Right lobe of liver (tissue), 6 donors: ENCODE results near the gene TBCD. TPM values are rescaled to one million over a fixed set of nuclear protein-coding genes. Genes with fewer than 3 reads are reported as not detected.
A peak's percentile ranks its signal among the peaks of the same experiment; 100 is the strongest.

Source experiments
- ATAC-seq, 4 donors: fragments of 200-7000 bp; cut with Tn5 transposase; one replicate each; pipeline ENCODE4 v1.9.1; 2020; ENCODE audit warnings: mild to moderate bottlenecking in 4 of 4, moderate library complexity in 4 of 4
- DNase-seq, 3 donors: peaks; one replicate each; pipeline ENCODE4 v3.0.0-alpha.2; 2020
- H3K27ac ChIP-seq, 3 donors: fragments of 200-600 bp; one replicate each; pipeline ENCODE4 v1.8.0; 2022
- H3K27me3 ChIP-seq, 2 donors: fragments of 200-600 bp; one replicate each; pipeline ENCODE4 v1.8.0; 2022
- H3K36me3 ChIP-seq, 4 donors: fragments of 200-600 bp; sonication (generic) in 1 of 4; one replicate each; pipeline versions ENCODE4 v1.5.1 to v1.8.0; 2017 to 2022; ENCODE audit warnings: control low read depth in 1 of 4
- H3K4me1 ChIP-seq, 4 donors: fragments of 200-600 bp; sonication (generic) in 1 of 4; one replicate each; pipeline versions ENCODE4 v1.5.1 to v1.8.0; 2017 to 2022; ENCODE audit warnings: control low read depth in 1 of 4
- H3K4me3 ChIP-seq, 3 donors: fragments of 200-600 bp; one replicate each; pipeline ENCODE4 v1.8.0; 2022
- H3K9me3 ChIP-seq, 4 donors: fragments of 200-600 bp; sonication (generic) in 1 of 4; one replicate each; pipeline versions ENCODE4 v1.5.1 to v1.8.0; 2017 to 2022; ENCODE audit warnings: control low read depth in 1 of 4
- CTCF ChIP-seq, 4 donors: fragments of 200-600 bp in 3 of 4; fragments of 450-650 bp in 1 of 4; IDR thresholded peaks; one replicate each; pipeline versions ENCODE4 v1.5.1 to v1.8.0; 2016 to 2022; ENCODE audit warnings: antibody characterized with exemption in 4 of 4, mild to moderate bottlenecking in 2 of 4
- POLR2A ChIP-seq: fragments of 450-650 bp; IDR thresholded peaks from one replicate; pipeline ENCODE4 v1.6.1; 2017; ENCODE audit warnings: antibody characterized with exemption, mild to moderate bottlenecking
- WGBS: methylation state at CpG from one replicate; pipeline ENCODE4 v1.1.6; 2018; ENCODE audit warnings: low coverage, low lambda C conversion rate; ENCODE audit not compliant: insufficient coverage; ENCODE audit errors: missing lambda C conversion rate; 5-methylcytosine and 5-hydroxymethylcytosine counted together
- intact Hi-C, 2 donors: fragments of 100-400 bp; cut with DNase I; formaldehyde crosslinking; loops; one replicate each; pipeline versions ENCODE4 v1.11.2 to v1.14.1; 2022
- total RNA-seq, 6 experiments: library from RNA; depleted of rRNA in 2 of 6; stranded (reverse); fragments of >200 nt in 2 of 6; fragmentation: NEBNext Ultra II Directional in 3 of 6; extraction: Animal tissue kit (Norgen Biotek cat#: 25700) in 3 of 6; gene quantifications; one replicate each; pipeline versions ENCODE4 v1.1.0 to v1.2.4, GENCODE V29; 2016 to 2023
- donor health status: DM: no; HTN: yes; CAD: no.
- donor health status: DM: no; HTN: no; CAD: no.
- donor health status: DM: no; HTN: no; CAD: no.
- donor health status: DM: no; HTN: yes; CAD: no.
- donor health status: DM: no; HTN: yes; CAD: no.

The TBCD gene
- total RNA-seq, 6 experiments from 2014 or later, result 28.0 to 55.7 (median 41.3) TPM

DNA sequence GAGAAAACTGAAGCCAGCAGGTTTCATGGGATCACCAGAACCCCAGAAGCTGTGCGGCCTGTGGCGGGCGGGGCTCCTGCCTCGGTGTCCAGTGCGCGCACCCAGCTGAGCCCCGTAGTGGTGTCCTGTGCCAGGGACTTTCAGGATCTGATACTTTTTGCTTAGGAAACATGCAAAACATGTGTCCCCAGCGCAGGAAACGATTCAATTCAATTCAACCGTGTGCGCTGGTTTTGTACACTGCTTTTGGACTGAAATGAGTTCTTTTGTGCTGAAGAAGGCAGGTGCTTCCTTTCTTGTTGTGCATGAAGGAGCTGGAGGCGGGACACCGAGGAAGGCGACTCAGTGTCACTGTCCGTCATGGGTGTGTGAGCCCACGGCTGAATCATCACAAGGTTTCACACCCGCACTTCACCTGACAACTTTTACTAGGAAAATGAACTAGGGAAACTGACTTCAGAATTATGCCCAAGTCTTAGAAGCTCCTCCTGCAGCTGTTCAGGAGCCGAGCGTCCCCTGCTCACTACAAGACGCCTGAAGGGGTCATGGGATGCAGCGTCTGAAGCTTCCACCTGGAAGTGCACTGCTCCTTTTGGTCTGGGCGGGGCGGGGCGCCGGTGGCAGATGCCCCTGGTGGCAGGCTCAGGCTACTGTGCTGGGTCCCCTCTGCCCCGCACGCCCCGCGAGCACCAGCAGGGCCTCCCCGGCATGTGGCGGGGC, 119.4 kb downstream of the TBCD start:
- peaks cover 0 to 14% (median 1%) of the 10 kb centered on the region in 4 donors for H3K36me3 ChIP-seq
- no peak for TF ChIP-seq POLR2A
- no peak for TF ChIP-seq CTCF (IDR thresholded peaks at IDR 0.05)
- 85% methylated on average over 12 of the region's 31 CpGs for WGBS
- no peak overlapping the region for H3K4me3 ChIP-seq
- no peaks in the 10 kb centered on the region for H3K9me3 ChIP-seq
- no peak for DNase-seq
- intact Hi-C loops, result no loop called here
- H3K27me3 ChIP-seq, result no peaks in the 10 kb centered on the region
- no peak overlapping the region for H3K27ac ChIP-seq
- ATAC-seq, result no peak
- no peaks in the 10 kb centered on the region for H3K4me1 ChIP-seq

- ATAC-seq (no peak), DNase-seq (peak in 1 of 3 donors; percentile 46)
- 87% methylated on average over 3 of the region's 41 CpGs for WGBS
- Histone ChIP-seq H3K9me3 (no peaks in the 10 kb centered on the region), H3K27ac (no peak overlapping the region), H3K4me3 (no peak overlapping the region), H3K4me1 (no peaks in the 10 kb centered on the region), H3K36me3 (peaks cover 0 to 14% (median 1%) of the 10 kb centered on the region in 4 donors), H3K27me3 (no peaks in the 10 kb centered on the region)
- intact Hi-C loops, result no loop called here
- TF ChIP-seq CTCF (IDR thresholded peaks at IDR 0.05) (no peak), POLR2A (no peak)
Measured at GRCh38 chr17:82871776-82872561, 120.1 kb downstream of the TBCD start.

DNA sequence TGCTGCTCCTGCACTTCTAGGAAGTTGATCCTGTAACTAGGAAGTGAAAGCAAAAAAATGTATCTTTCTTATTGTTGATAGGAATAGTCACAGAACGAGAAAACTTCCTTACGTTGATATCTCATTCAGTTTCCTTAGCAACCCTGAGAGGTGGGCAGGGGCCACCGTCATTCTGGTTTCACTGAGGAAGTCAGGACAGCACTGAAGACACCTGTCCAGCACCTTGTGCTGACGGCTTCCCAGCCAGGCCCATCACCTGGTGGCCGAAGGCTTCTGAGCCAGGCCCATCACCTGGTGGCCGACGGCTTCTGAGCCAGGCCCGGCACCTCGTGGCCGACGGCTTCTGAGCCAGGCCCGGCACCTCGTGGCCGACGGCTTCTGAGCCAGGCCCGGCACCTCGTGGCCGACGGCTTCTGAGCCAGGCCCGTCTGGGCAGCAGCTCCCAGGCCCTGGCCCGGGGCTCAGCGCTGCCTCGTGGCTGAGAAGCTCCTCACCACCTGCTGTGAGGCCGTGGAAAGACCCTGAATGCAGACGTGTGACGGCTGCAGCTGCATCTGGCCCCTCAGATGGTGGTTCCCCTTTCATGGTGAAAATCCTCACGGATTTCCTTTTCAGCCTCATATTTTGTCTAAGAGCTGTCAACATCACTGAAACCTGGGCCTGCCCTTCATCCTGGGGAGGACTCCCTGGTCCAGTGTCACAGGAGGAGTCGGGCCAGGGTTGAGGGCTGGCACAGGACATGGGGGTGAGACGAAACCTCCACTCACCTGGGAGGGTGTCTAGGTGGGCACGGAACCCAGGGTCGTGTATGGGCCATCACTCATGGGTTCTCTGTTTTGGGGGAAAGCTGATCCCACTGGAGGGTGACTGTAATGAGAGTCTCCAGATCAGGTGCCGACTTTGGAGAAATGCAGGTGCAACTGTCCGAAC, 121.0 kb downstream of the TBCD start:
- intact Hi-C loops, result no loop called here
- Histone ChIP-seq H3K9me3 (no peaks in the 10 kb centered on the region), H3K4me3 (no peak overlapping the region), H3K4me1 (no peaks in the 10 kb centered on the region), H3K36me3 (peaks cover 0 to 14% (median 1%) of the 10 kb centered on the region in 4 donors), H3K27ac (no peak overlapping the region), H3K27me3 (no peaks in the 10 kb centered on the region)
- no peak for TF ChIP-seq POLR2A
- no peak for TF ChIP-seq CTCF (IDR thresholded peaks at IDR 0.05)
- no peak for ATAC-seq
- DNase-seq, result no peak
- WGBS, result 77% methylated on average over 8 of the region's 33 CpGs

GRCh38 chr17:82873521-82873920, 121.7 kb downstream of the TBCD start:
- no peaks in the 10 kb centered on the region for H3K4me1 ChIP-seq
- ATAC-seq (no peak), DNase-seq (no peak)
- 89% methylated on average over 6 of the region's 19 CpGs for WGBS
- intact Hi-C loops, result no loop called here
- no peaks in the 10 kb centered on the region for H3K9me3 ChIP-seq
- H3K27ac ChIP-seq, result no peak overlapping the region
- TF ChIP-seq POLR2A (no peak), CTCF (IDR thresholded peaks at IDR 0.05) (no peak)
- H3K4me3 ChIP-seq, result no peak overlapping the region
- H3K36me3 ChIP-seq, result peaks cover 0 to 14% (median 1%) of the 10 kb centered on the region in 4 donors
- H3K27me3 ChIP-seq, result no peaks in the 10 kb centered on the region
